ENCODE data around the gene EEF1AKMT2. TPM values are rescaled to one million over a fixed set of nuclear protein-coding genes. Genes with fewer than 3 reads are reported as not detected.

Gene EEF1AKMT2
- total RNA-seq, 1 donor from 2014 or later, result 41.0 TPM

- Mint-ChIP-seq H3K36me3 (peaks cover 8% of the 10 kb centered on the region), H3K9me3 (no peaks in the 10 kb centered on the region), H3K27me3 (ENCODE audit: insufficient read depth, low read depth) (no peaks in the 10 kb centered on the region), H3K4me3 (no peak overlapping the region), H3K4me1 (no peaks in the 10 kb centered on the region), H3K27ac (no peak overlapping the region)
- TF ChIP-seq EZH2phosphoT487 (IDR thresholded peaks at IDR 0.05) (no peak), CTCF (IDR thresholded peaks at IDR 0.05) (no peak), EZH2 (IDR thresholded peaks at IDR 0.05) (no peak)
- Histone ChIP-seq H3K36me3 (peaks cover 17% of the 10 kb centered on the region), H2AFZ (replicated peaks) (no peak overlapping the region), H3K9me3 (ENCODE audit: low read depth) (no peaks in the 10 kb centered on the region), H3K9ac (no peak overlapping the region), H3F3A (ENCODE audit: low read depth) (peaks cover 14% of the 10 kb centered on the region), H4K20me1 (ENCODE audit: low read depth) (no peaks in the 10 kb centered on the region), H3K4me3 (no peak overlapping the region), H3K79me2 (ENCODE audit: low read depth) (no peaks in the 10 kb centered on the region), H3K4me1 (peaks cover 11% of the 10 kb centered on the region), H3K27ac (no peak overlapping the region), H3K27me3 (no peaks in the 10 kb centered on the region), H3K4me2 (no peak overlapping the region)
- DNase-seq (ENCODE audit: low spot score), result no peak
Measured at GRCh38 chr10:124830445-124830844, 38.8 kb upstream of the EEF1AKMT2 start.

- H3K9me3 ChIP-seq (ENCODE audit: low read depth), result no peaks in the 10 kb centered on the region
- peaks cover 14% of the 10 kb centered on the region for H3F3A ChIP-seq (ENCODE audit: low read depth)
- no peaks in the 10 kb centered on the region for H3K4me1 Mint-ChIP-seq
- no peak overlapping the region for H3K9ac ChIP-seq
- TF ChIP-seq EZH2 (IDR thresholded peaks at IDR 0.05) (no peak), EZH2phosphoT487 (IDR thresholded peaks at IDR 0.05) (no peak), CTCF (IDR thresholded peaks at IDR 0.05) (no peak)
- peaks cover 8% of the 10 kb centered on the region for H3K36me3 Mint-ChIP-seq
- no peak overlapping the region for H3K4me3 ChIP-seq
- H4K20me1 ChIP-seq (ENCODE audit: low read depth), result no peaks in the 10 kb centered on the region
- no peaks in the 10 kb centered on the region for H3K9me3 Mint-ChIP-seq
- H3K4me1 ChIP-seq, result peaks cover 11% of the 10 kb centered on the region
- no peaks in the 10 kb centered on the region for H3K79me2 ChIP-seq (ENCODE audit: low read depth)
- H3K27ac Mint-ChIP-seq, result no peak overlapping the region
- peaks cover 12% of the 10 kb centered on the region for H3K36me3 ChIP-seq
- H3K27ac ChIP-seq, result peak overlapping the region; percentile 53
- no peak overlapping the region for H3K4me3 Mint-ChIP-seq
- H3K27me3 ChIP-seq, result no peaks in the 10 kb centered on the region
- H3K27me3 Mint-ChIP-seq (ENCODE audit: insufficient read depth, low read depth), result no peaks in the 10 kb centered on the region
- no peak overlapping the region for H2AFZ ChIP-seq (replicated peaks)
- no peak overlapping the region for H3K4me2 ChIP-seq
- DNase-seq (ENCODE audit: low spot score), result peak; percentile 28
Measured at GRCh38 chr10:124829447-124830115, 37.9 kb upstream of the EEF1AKMT2 start.

- H4K20me1 ChIP-seq (ENCODE audit: low read depth), result no peaks in the 10 kb centered on the region
- no peaks in the 10 kb centered on the region for H3K27me3 ChIP-seq
- H3K9me3 Mint-ChIP-seq, result no peaks in the 10 kb centered on the region
- peaks cover 14% of the 10 kb centered on the region for H3F3A ChIP-seq (ENCODE audit: low read depth)
- no peak overlapping the region for H3K4me2 ChIP-seq
- H3K4me3 Mint-ChIP-seq, result no peak overlapping the region
- H3K9me3 ChIP-seq (ENCODE audit: low read depth), result no peaks in the 10 kb centered on the region
- peaks cover 8% of the 10 kb centered on the region for H3K36me3 Mint-ChIP-seq
- DNase-seq (ENCODE audit: low spot score), result no peak
- no peak overlapping the region for H3K27ac Mint-ChIP-seq
- TF ChIP-seq CTCF (IDR thresholded peaks at IDR 0.05) (peak; percentile 58), EZH2 (IDR thresholded peaks at IDR 0.05) (no peak)
- no peaks in the 10 kb centered on the region for H3K79me2 ChIP-seq (ENCODE audit: low read depth)
- H3K4me1 Mint-ChIP-seq, result no peaks in the 10 kb centered on the region
- no peak overlapping the region for H2AFZ ChIP-seq (replicated peaks)
- H3K4me3 ChIP-seq, result no peak overlapping the region
- no peaks in the 10 kb centered on the region for H3K27me3 Mint-ChIP-seq (ENCODE audit: insufficient read depth, low read depth)
- H3K9ac ChIP-seq, result no peak overlapping the region
- peaks cover 11% of the 10 kb centered on the region for H3K4me1 ChIP-seq
- no peak overlapping the region for H3K27ac ChIP-seq
- peaks cover 12% of the 10 kb centered on the region for H3K36me3 ChIP-seq
Measured at GRCh38 chr10:124827474-124827873, 35.8 kb upstream of the EEF1AKMT2 start.

All from neural progenitor cell (in vitro differentiated cells).